DOHH2 (cell line): ENCODE results near the gene CACNA1A.
A peak's percentile ranks its signal among the peaks of the same experiment; 100 is the strongest.

ENCODE experiments used
- H3F3A ChIP-seq: fragments of 200-600 bp; sonication (generic), shearing (Covaris generic); 2 replicates; pipeline ENCODE4 v1.6.0; 2016; ENCODE audit warnings: antibody characterized with exemption, mild to moderate bottlenecking; ENCODE audit not compliant: control insufficient read depth, insufficient read depth
- H3K27ac ChIP-seq: fragments of 200-600 bp; sonication (generic); 2 replicates; pipeline ENCODE4 v1.5.1; 2014; ENCODE audit warnings: low read depth, mild to moderate bottlenecking, low read length, moderate library complexity
- H3K27me3 ChIP-seq: fragments of 200-600 bp; sonication (generic); 2 replicates; pipeline ENCODE4 v1.6.1; 2014; ENCODE audit warnings: mild to moderate bottlenecking, low read length, mixed read lengths; ENCODE audit not compliant: control insufficient read depth
- H3K36me3 ChIP-seq: fragments of 200-600 bp; sonication (generic); 2 replicates; pipeline ENCODE4 v1.6.1; 2014; ENCODE audit warnings: mild to moderate bottlenecking, low read length, moderate library complexity, mixed read lengths; ENCODE audit not compliant: control insufficient read depth
- H3K4me1 ChIP-seq: fragments of 200-600 bp; sonication (generic); 2 replicates; pipeline ENCODE4 v1.6.1; 2014; ENCODE audit warnings: mild to moderate bottlenecking, low read length, mixed read lengths; ENCODE audit not compliant: control insufficient read depth
- H3K4me2 ChIP-seq: fragments of 200-600 bp; sonication (generic); 2 replicates; pipeline ENCODE4 v1.6.0; 2014; ENCODE audit warnings: mild to moderate bottlenecking, low read length, moderate library complexity
- H3K4me3 ChIP-seq: fragments of 200-600 bp; sonication (generic); 2 replicates; pipeline ENCODE4 v1.5.1; 2014; ENCODE audit warnings: mild to moderate bottlenecking, low read length, mixed read lengths
- H3K79me2 ChIP-seq: fragments of 200-600 bp; sonication (generic); 2 replicates; pipeline ENCODE4 v1.6.1; 2014; ENCODE audit warnings: mild to moderate bottlenecking, low read length, mixed read lengths; ENCODE audit not compliant: control insufficient read depth
- H3K9me2 ChIP-seq: fragments of 200-600 bp; sonication (generic); replicated peaks from 2 replicates; pipeline ENCODE4 v1.6.1; 2014; ENCODE audit warnings: mild to moderate bottlenecking, low read length, mixed read lengths; ENCODE audit not compliant: control insufficient read depth
- H3K9me3 ChIP-seq: fragments of 200-600 bp; sonication (generic); 2 replicates; pipeline ENCODE4 v1.6.1; 2014; ENCODE audit warnings: antibody characterized with exemption, low read length, mixed read lengths; ENCODE audit not compliant: control insufficient read depth, insufficient read depth
- H4K20me1 ChIP-seq: fragments of 200-600 bp; sonication (generic); 2 replicates; pipeline ENCODE4 v1.6.0; 2014; ENCODE audit warnings: low read depth, mild to moderate bottlenecking, antibody characterized with exemption, low read length, moderate library complexity; ENCODE audit not compliant: control insufficient read depth, insufficient read depth
- EZH2phosphoT487 ChIP-seq: fragments of 200-600 bp; sonication (generic); IDR thresholded peaks from 2 replicates; pipeline ENCODE4 v1.6.1; 2017; ENCODE audit warnings: borderline replicate concordance, mild to moderate bottlenecking, antibody characterized with exemption, low read length, moderate library complexity, mixed read lengths
- TF ChIP-seq, protein P1 (sequence below): fragments of 200-600 bp; sonication (generic); IDR thresholded peaks from one replicate; pipeline ENCODE4 v1.5.1; 2014; ENCODE audit warnings: antibody characterized with exemption, mild to moderate bottlenecking, low read depth, low read length; ENCODE audit not compliant: poor library complexity, severe bottlenecking

Gene CACNA1A

DNA sequence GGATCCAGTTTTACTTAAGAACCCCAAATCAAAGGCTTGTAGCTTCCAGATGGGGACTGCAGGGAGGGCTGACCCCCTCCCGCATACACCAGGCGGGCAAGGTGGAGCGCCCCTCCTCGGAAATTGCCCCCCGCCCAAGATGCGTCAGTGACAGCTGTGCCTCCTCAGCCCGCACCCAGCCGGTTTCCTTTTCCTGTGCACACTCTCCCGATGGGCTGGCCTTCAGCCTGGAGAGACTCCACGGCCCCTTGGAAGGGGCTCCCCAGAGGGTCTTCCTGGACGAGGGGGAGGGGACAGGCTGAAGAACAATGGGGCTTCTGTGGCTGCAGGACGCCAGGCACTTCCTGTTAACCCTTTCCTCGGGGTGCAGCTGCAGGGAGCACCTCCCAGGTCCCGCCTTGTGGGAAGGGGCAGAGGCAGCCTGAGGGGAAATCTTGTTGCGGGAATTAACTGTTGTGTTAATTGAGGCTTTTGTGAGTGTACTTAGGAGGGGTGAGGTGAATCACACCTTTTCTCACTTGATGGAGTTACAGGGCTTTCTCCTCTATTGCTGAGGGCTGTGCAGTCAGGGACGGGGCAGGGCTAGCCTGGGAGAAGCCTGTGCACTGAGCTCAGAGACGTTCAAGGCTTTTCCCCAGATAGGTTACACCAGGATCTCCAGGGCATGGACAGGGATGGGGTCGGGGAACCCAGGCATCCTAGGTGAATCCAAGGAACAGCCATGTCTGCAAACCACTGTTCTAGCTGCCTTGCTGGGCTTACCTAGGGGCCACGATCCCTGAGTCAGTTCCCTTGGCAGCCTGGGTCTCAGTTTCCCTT lies 341.7 kb downstream of the CACNA1A start:
- no peaks in the 10 kb centered on the region for H3K36me3 ChIP-seq
- no peaks in the 10 kb centered on the region for H4K20me1 ChIP-seq
- no peaks in the 10 kb centered on the region for H3K79me2 ChIP-seq
- H3F3A ChIP-seq, result peaks cover 51% of the 10 kb centered on the region
- peak overlapping the region; percentile 100 for H3K4me2 ChIP-seq
- no peaks in the 10 kb centered on the region for H3K9me2 ChIP-seq
- H3K4me1 ChIP-seq, result peaks cover 84% of the 10 kb centered on the region
- no peaks in the 10 kb centered on the region for H3K9me3 ChIP-seq
- H3K27me3 ChIP-seq, result no peaks in the 10 kb centered on the region
- peak overlapping the region; percentile 85 for H3K4me3 ChIP-seq
- peak overlapping the region; percentile 91 for H3K27ac ChIP-seq
- TF ChIP-seq, protein P1, sequence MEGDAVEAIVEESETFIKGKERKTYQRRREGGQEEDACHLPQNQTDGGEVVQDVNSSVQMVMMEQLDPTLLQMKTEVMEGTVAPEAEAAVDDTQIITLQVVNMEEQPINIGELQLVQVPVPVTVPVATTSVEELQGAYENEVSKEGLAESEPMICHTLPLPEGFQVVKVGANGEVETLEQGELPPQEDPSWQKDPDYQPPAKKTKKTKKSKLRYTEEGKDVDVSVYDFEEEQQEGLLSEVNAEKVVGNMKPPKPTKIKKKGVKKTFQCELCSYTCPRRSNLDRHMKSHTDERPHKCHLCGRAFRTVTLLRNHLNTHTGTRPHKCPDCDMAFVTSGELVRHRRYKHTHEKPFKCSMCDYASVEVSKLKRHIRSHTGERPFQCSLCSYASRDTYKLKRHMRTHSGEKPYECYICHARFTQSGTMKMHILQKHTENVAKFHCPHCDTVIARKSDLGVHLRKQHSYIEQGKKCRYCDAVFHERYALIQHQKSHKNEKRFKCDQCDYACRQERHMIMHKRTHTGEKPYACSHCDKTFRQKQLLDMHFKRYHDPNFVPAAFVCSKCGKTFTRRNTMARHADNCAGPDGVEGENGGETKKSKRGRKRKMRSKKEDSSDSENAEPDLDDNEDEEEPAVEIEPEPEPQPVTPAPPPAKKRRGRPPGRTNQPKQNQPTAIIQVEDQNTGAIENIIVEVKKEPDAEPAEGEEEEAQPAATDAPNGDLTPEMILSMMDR, result no peak
- no peak for TF ChIP-seq EZH2phosphoT487

DNA sequence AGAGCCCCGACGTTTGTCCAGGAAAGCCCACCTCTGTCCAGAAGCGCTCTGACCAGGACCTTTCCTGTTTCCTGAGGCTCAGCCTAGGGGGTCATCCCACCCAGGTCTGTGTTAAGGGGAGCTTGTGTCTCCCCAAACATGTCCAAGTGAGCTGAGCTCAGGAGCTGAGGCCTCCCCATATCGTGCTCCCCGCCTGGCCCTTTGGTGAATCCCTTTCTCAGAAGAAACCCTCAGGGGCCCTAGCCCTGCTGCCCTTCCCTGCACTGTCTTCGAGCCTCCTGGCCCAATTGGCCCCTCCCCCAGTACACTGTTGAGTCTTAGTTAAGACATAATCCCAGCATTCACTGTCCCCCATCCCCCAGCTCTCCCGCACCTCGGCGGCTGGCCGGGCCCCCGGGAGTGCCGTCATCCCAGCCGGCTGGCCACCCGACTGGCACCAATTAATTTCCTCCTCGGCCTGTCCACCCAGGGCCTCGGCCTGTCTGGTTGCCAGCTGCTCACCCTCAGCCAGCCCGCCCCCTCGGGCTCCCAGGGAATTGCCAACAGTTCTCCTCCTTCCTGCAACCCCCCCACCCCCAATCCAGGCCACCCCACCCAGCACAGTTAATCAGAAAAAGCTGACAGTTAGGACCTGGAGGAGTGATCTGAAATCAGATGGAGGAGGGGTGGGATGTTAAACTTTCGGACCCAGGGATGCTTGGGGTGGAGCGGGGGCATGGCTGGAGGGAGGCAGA lies 342.5 kb downstream of the CACNA1A start:
- Histone ChIP-seq H3K4me1 (peaks cover 76% of the 10 kb centered on the region), H3K4me2 (peak overlapping the region; percentile 100), H3K27me3 (no peaks in the 10 kb centered on the region), H4K20me1 (no peaks in the 10 kb centered on the region), H3K79me2 (no peaks in the 10 kb centered on the region), H3F3A (peaks cover 48% of the 10 kb centered on the region), H3K9me3 (no peaks in the 10 kb centered on the region), H3K27ac (peak overlapping the region; percentile 91), H3K36me3 (no peaks in the 10 kb centered on the region), H3K4me3 (peak overlapping the region; percentile 85), H3K9me2 (no peaks in the 10 kb centered on the region)
- TF ChIP-seq, protein P1, result no peak
- TF ChIP-seq EZH2phosphoT487, result no peak

DNA sequence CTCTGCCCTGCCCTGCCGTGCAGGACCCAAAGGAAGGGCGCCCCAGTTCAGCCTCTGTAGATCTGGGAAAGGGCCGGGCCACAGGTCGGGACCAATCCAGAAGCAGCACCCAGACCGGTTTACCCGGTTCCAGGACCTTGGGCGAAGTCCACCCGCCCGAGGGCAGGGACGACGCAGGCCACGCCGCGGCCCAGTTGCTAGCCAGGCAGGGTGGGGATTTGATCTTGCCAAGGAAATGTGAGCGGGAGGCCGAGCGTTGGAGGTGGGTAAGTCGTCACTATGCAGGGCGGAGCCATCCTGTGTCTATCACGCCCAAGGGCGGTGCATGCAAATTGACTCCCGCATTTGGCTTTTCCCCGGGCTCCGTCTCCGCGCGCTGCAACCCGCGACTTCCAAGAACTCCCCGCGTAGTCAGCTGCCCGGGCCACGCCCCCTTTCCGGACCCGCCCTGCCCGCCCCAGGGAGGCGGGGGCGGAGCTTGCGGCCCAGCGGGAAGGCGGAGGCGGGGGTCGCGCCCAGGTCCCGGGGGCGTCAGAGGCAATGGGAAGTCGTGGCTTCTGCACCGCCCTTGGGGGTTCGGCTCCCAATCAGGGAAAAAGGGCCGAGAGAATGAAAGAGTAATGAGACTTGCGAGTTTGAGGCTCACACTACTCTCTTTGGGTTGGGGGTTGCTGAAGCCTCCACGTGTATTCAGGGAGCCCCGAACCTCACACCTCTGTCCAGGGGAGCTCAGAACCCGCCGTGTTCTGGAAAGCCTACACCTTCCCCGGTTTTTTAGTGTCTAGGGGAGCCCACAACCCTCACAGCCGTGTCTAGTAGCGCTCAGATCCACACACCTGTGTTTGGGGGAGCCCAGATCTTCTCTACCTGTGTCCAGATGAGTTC lies 343.3 kb downstream of the CACNA1A start:
- Histone ChIP-seq H3K9me2 (no peaks in the 10 kb centered on the region), H3K4me1 (peaks cover 75% of the 10 kb centered on the region), H3K27ac (peak overlapping the region; percentile 91), H3K4me2 (peak overlapping the region; percentile 100), H3K79me2 (no peaks in the 10 kb centered on the region), H3K36me3 (no peaks in the 10 kb centered on the region), H3K9me3 (no peaks in the 10 kb centered on the region), H3K27me3 (no peaks in the 10 kb centered on the region), H3K4me3 (peak overlapping the region; percentile 85), H3F3A (peaks cover 46% of the 10 kb centered on the region), H4K20me1 (no peaks in the 10 kb centered on the region)
- no peak for TF ChIP-seq EZH2phosphoT487
- TF ChIP-seq, protein P1, result no peak
